Activated T-cell treated with anti-CD3 and anti-CD28 coated beads for 4 hours (primary cell): ENCODE data around the gene HK1.
"Not testable (repeated sequence)": the region's sequence is repeated elsewhere in the genome, so short reads cannot be mapped to it uniquely, and the experiment has no call there.

Experiments used
- DNase-seq: peaks from one replicate; pipeline ENCODE4 v3.0.0-alpha.2; 2020

HK1 gene

GRCh38 chr10:69278446-69278963 is at the start of gene HK1:
Gene HK1 (plus strand): TSS chr10:69278496.
- no peak for DNase-seq

GRCh38 chr10:69229616-69229916 is 48.7 kb upstream of the HK1 start:
- DNase-seq, result no peak

GRCh38 chr10:69230128-69230527 is 48.2 kb upstream of the HK1 start:
- no peak for DNase-seq

GRCh38 chr10:69232252-69232651 is 46.0 kb upstream of the HK1 start:
- no peak for DNase-seq

- no peak for DNase-seq
Observed at GRCh38 chr10:69232736-69233480, 45.4 kb upstream of the HK1 start.

- no peak for DNase-seq
Observed at GRCh38 chr10:69234447-69234846, 43.8 kb upstream of the HK1 start.

GRCh38 chr10:69237528-69238159 is 40.7 kb upstream of the HK1 start:
- DNase-seq, result peak; percentile 84

- DNase-seq, result no peak
Observed at GRCh38 chr10:69239136-69239535, 39.2 kb upstream of the HK1 start.

- no peak for DNase-seq
Observed at GRCh38 chr10:69239816-69240434, 38.4 kb upstream of the HK1 start.

GRCh38 chr10:69240455-69240854 is 37.8 kb upstream of the HK1 start:
- no peak for DNase-seq

GRCh38 chr10:69241575-69241974 is 36.7 kb upstream of the HK1 start:
- DNase-seq, result no peak

GRCh38 chr10:69242040-69242851 is 36.0 kb upstream of the HK1 start:
- DNase-seq, result no peak

- no peak for DNase-seq
Observed at GRCh38 chr10:69242852-69243212, 35.5 kb upstream of the HK1 start.

GRCh38 chr10:69243817-69244216 is 34.5 kb upstream of the HK1 start:
- no peak for DNase-seq

GRCh38 chr10:69246036-69246435 is 32.3 kb upstream of the HK1 start:
- no peak for DNase-seq

- no peak for DNase-seq
Observed at GRCh38 chr10:69246581-69247312, 31.5 kb upstream of the HK1 start.

- no peak for DNase-seq
Observed at GRCh38 chr10:69247313-69247710, 31.0 kb upstream of the HK1 start.

- no peak for DNase-seq
Observed at GRCh38 chr10:69248117-69248730, 30.1 kb upstream of the HK1 start.

GRCh38 chr10:69250041-69250440 is 28.3 kb upstream of the HK1 start:
- DNase-seq, result no peak

- DNase-seq, result not testable (repeated sequence)
Observed at GRCh38 chr10:69251417-69251816, 26.9 kb upstream of the HK1 start.

GRCh38 chr10:69253171-69253570 is 25.1 kb upstream of the HK1 start:
- no peak for DNase-seq

- DNase-seq, result no peak
Observed at GRCh38 chr10:69254877-69255276, 23.4 kb upstream of the HK1 start.
